K562 (cell line): ENCODE data around the gene IBTK. TPM values are rescaled to one million over a fixed set of nuclear protein-coding genes. Genes with fewer than 3 reads are reported as not detected.

ENCODE experiments used
- AFF4 ChIP-seq: sonication (generic); formaldehyde crosslinking; IDR thresholded peaks from 2 replicates; pipeline ENCODE4 v1.8.0; 2023; ENCODE audit warnings: mild to moderate bottlenecking, missing genetic modification reagents
- CBFB ChIP-seq: sonication (generic); formaldehyde crosslinking; IDR thresholded peaks from 2 replicates; pipeline ENCODE4 v1.4.0; 2020; ENCODE audit warnings: mild to moderate bottlenecking, missing genetic modification reagents
- CHCHD3 ChIP-seq: fragments of 250-450 bp; sonication (Bioruptor Pico); IDR thresholded peaks from 2 replicates; pipeline ENCODE4 v2.1.2; 2022; ENCODE audit warnings: mild to moderate bottlenecking
- CREB3L1 ChIP-seq: fragments of 450-650 bp; IDR thresholded peaks from 2 replicates; pipeline ENCODE4 v1.6.1; 2014; ENCODE audit warnings: low read depth, mild to moderate bottlenecking, moderate library complexity, borderline replicate concordance
- FOXO4 ChIP-seq: fragments of 450-650 bp; formaldehyde crosslinking; IDR thresholded peaks from 2 replicates; pipeline ENCODE4 v1.4.0; 2020; ENCODE audit warnings: mild to moderate bottlenecking, moderate library complexity
- FOXP1 ChIP-seq: sonication (generic); formaldehyde crosslinking; IDR thresholded peaks from 2 replicates; pipeline ENCODE4 v1.8.0; 2022; ENCODE audit warnings: mild to moderate bottlenecking, missing genetic modification reagents
- NR0B1 ChIP-seq: fragments of 450-650 bp; IDR thresholded peaks from one replicate; pipeline ENCODE4 v1.6.1; 2018; ENCODE audit warnings: mild to moderate bottlenecking, moderate library complexity; ENCODE audit not compliant: partially characterized antibody
- PREB ChIP-seq: sonication (generic); formaldehyde crosslinking; IDR thresholded peaks from 2 replicates; pipeline ENCODE4 v1.8.1; 2023; ENCODE audit warnings: mild to moderate bottlenecking, missing genetic modification reagents
- PRPF4 ChIP-seq: fragments of 200-400 bp; formaldehyde crosslinking; IDR thresholded peaks from one replicate; pipeline ENCODE4 v1.6.1; 2017; ENCODE audit warnings: low read length, low read depth, mild to moderate bottlenecking; ENCODE audit not compliant: insufficient read depth, poor library complexity, severe bottlenecking
- RBM25 ChIP-seq: fragments of 200-400 bp; formaldehyde crosslinking; IDR thresholded peaks from 2 replicates; pipeline ENCODE4 v1.6.1; 2018; ENCODE audit warnings: low read length, low read depth, moderate library complexity; ENCODE audit not compliant: severe bottlenecking
- SIN3A ChIP-seq, 2 experiments: fragments of 150-350 bp in 1 of 2; IDR thresholded peaks; 2 replicates each; pipeline ENCODE4 v1.6.1; 2011 to 2016; ENCODE audit warnings: borderline replicate concordance in 2 of 2, low read depth in 2 of 2, low read length in 2 of 2, mild to moderate bottlenecking in 2 of 2, moderate library complexity in 2 of 2; ENCODE audit not compliant: control insufficient read depth in 1 of 2
- TAF7 ChIP-seq: fragments of 450-650 bp; IDR thresholded peaks from 2 replicates; pipeline ENCODE4 v1.6.1; 2016; ENCODE audit warnings: missing genetic modification characterization, missing compliant biosample characterization
- TOE1 ChIP-seq, 2 experiments: fragments of 450-650 bp in 1 of 2; sonication (generic) in 1 of 2; formaldehyde crosslinking in 1 of 2; IDR thresholded peaks; 2 replicates each; pipeline versions ENCODE4 v1.7.1 to v1.8.0; 2016 to 2022; ENCODE audit warnings: borderline replicate concordance in 2 of 2, mild to moderate bottlenecking in 2 of 2, antibody characterized with exemption in 1 of 2, inconsistent platforms in 1 of 2, low read depth in 1 of 2, missing genetic modification reagents in 1 of 2, moderate library complexity in 1 of 2
- ZBTB43 ChIP-seq: sonication (generic); formaldehyde crosslinking; IDR thresholded peaks from 2 replicates; pipeline ENCODE4 v1.8.0; 2023; ENCODE audit warnings: mild to moderate bottlenecking, missing genetic modification reagents
- ZFP30 ChIP-seq: fragments of 250-450 bp; sonication (Bioruptor Pico); IDR thresholded peaks from 2 replicates; pipeline ENCODE4 v1.8.0; 2022; ENCODE audit warnings: moderate library complexity, mild to moderate bottlenecking, inconsistent platforms, borderline replicate concordance
- polyA plus RNA-seq, 8 experiments: library from polyadenylated mRNA; depleted of rRNA in 4 of 8; stranded (reverse) in 5 of 8; unstranded in 3 of 8; fragments of >200 nt; fragmentation: Nextera tagmentation in 2 of 8; fragmentation: Illumina TruSeq in 1 of 8; extraction: Ambion mirVana in 2 of 8; extraction: Trizol in 1 of 8; gene quantifications; 2 replicates each; pipeline versions ENCODE4 v1.2.1 to v1.2.3, GENCODE V29; 2011 to 2014; ENCODE audit warnings: inconsistent platforms in 1 of 8, missing spikeins in 1 of 8
- total RNA-seq, 7 experiments: library from RNA; depleted of rRNA in 6 of 7; stranded (reverse); fragments of >200 nt in 6 of 7; fragmentation: Illumina TruSeq in 2 of 7; extraction: Trizol in 2 of 7; gene quantifications; 2 replicates each; pipeline versions ENCODE4 v1.2.1 to v1.2.3, GENCODE V29; 2011 to 2021; ENCODE audit warnings: low replicate concordance in 1 of 7

Gene IBTK
- total and polyA plus RNA-seq, 9 of the 15 experiments (the other 6 are each of a cell fraction or from before 2014, with no cell fraction given): 13.2 to 36.4 (median 21.8) TPM

- TF ChIP-seq FOXO4 (CRISPR knock-in tag): no peak
- TF ChIP-seq TOE1 (IDR thresholded peaks at IDR 0.05; ENCODE audit: borderline replicate concordance): no peak
- no peak for TF ChIP-seq TOE1 (CRISPR knock-in tag; IDR thresholded peaks at IDR 0.05; ENCODE audit: borderline replicate concordance, low read depth)
- no peak for TF ChIP-seq CHCHD3
- no peak for TF ChIP-seq CBFB (CRISPR knock-in tag)
- TF ChIP-seq ZBTB43: no peak
- TF ChIP-seq ZFP30 (CRISPR knock-in tag): no peak
- TF ChIP-seq PREB: no peak
- TF ChIP-seq FOXP1 (CRISPR knock-in tag): no peak; the same call in 1 of the 2 replicates
- TF ChIP-seq SIN3A (IDR thresholded peaks at IDR 0.05; ENCODE audit: borderline replicate concordance in 2 of 2, control insufficient read depth in 1 of 2, low read depth in 2 of 2, low read length in 2 of 2): no peak
- TF ChIP-seq AFF4 (CRISPR knock-in tag): no peak
- no peak for TF ChIP-seq RBM25
- TF ChIP-seq TAF7 (tag): 0 out of 2 replicates have a peak, but pooled peaks have one; percentile 2
- no peak for TF ChIP-seq PRPF4
- peak; percentile 50; the same call in 1 of the 2 replicates for TF ChIP-seq CREB3L1
- no peak for TF ChIP-seq NR0B1
Observed at GRCh38 chr6:82248273-82248735, 760 bp upstream of the IBTK start (continued).
